H9 (cell line): ENCODE data around the gene DPRX. TPM values are rescaled to one million over a fixed set of nuclear protein-coding genes. Genes with fewer than 3 reads are reported as not detected.

Experiments
- DNase-seq: peaks from one replicate; pipeline ENCODE4 v3.0.0-alpha.2; 2017
- H2AFZ ChIP-seq: one replicate; pipeline ENCODE4 v1.6.1; 2013; ENCODE audit warnings: mild to moderate bottlenecking, low read length, control low read depth, moderate library complexity
- H2AK5ac ChIP-seq: 2 replicates; pipeline ENCODE4 v1.6.1; 2013; ENCODE audit warnings: low read length, control low read depth, mixed read lengths; ENCODE audit not compliant: insufficient read length
- H2BK120ac ChIP-seq: one replicate; pipeline ENCODE4 v1.6.1; 2013; ENCODE audit warnings: low read depth, mild to moderate bottlenecking, low read length, control low read depth, inconsistent platforms; ENCODE audit not compliant: poor library complexity, severe bottlenecking
- H2BK12ac ChIP-seq: 2 replicates; pipeline ENCODE4 v1.6.1; 2013; ENCODE audit warnings: low read length, control low read depth, mixed read lengths, low read depth; ENCODE audit not compliant: insufficient read length
- H2BK15ac ChIP-seq: 2 replicates; pipeline ENCODE4 v1.6.1; 2013; ENCODE audit warnings: low read depth, low read length, control low read depth
- H2BK20ac ChIP-seq: one replicate; pipeline ENCODE4 v1.6.1; 2013; ENCODE audit warnings: low read depth, mild to moderate bottlenecking, low read length, control low read depth, inconsistent platforms; ENCODE audit not compliant: poor library complexity, severe bottlenecking
- H2BK5ac ChIP-seq: 2 replicates; pipeline ENCODE4 v1.6.1; 2013; ENCODE audit warnings: low read length, control low read depth, mixed read lengths; ENCODE audit not compliant: insufficient read length
- H3K14ac ChIP-seq: 2 replicates; pipeline ENCODE4 v1.6.1; 2013; ENCODE audit warnings: low read length, control low read depth; ENCODE audit not compliant: insufficient read depth
- H3K18ac ChIP-seq: 2 replicates; pipeline ENCODE4 v1.6.1; 2013; ENCODE audit warnings: low read depth, mild to moderate bottlenecking, mixed read lengths, low read length, control low read depth; ENCODE audit not compliant: insufficient read length
- H3K23ac ChIP-seq: 2 replicates; pipeline ENCODE4 v1.6.1; 2013; ENCODE audit warnings: low read length, control low read depth, mixed read lengths, low read depth; ENCODE audit not compliant: insufficient read length
- H3K23me2 ChIP-seq: 2 replicates; pipeline ENCODE4 v1.6.1; 2013; ENCODE audit warnings: low read depth, mild to moderate bottlenecking, mixed read lengths, low read length, control low read depth; ENCODE audit not compliant: insufficient read length, poor library complexity, severe bottlenecking
- H3K27ac ChIP-seq: 2 replicates; pipeline ENCODE4 v1.5.1; 2013; ENCODE audit warnings: low read length, control low read depth, mixed read lengths, low read depth; ENCODE audit not compliant: insufficient read length
- H3K27me3 ChIP-seq: 2 replicates; pipeline ENCODE4 v1.6.1; 2013; ENCODE audit warnings: low read length, control low read depth, inconsistent platforms; ENCODE audit not compliant: insufficient read depth
- H3K4ac ChIP-seq: 2 replicates; pipeline ENCODE4 v1.6.1; 2013; ENCODE audit warnings: low read depth, mild to moderate bottlenecking, control low read depth, inconsistent platforms, low read length, moderate library complexity
- H3K4me1 ChIP-seq: 2 replicates; pipeline ENCODE4 v1.6.1; 2013; ENCODE audit warnings: low read length, control low read depth, inconsistent platforms; ENCODE audit not compliant: insufficient read depth
- H3K4me2 ChIP-seq: 2 replicates; pipeline ENCODE4 v1.6.1; 2013; ENCODE audit warnings: low read length, control low read depth, mixed read lengths; ENCODE audit not compliant: insufficient read length, insufficient read depth
- H3K56ac ChIP-seq: 2 replicates; pipeline ENCODE4 v1.6.1; 2013; ENCODE audit warnings: low read depth, mild to moderate bottlenecking, mixed read lengths, low read length, control low read depth; ENCODE audit not compliant: insufficient read length
- H3K79me1 ChIP-seq: 2 replicates; pipeline ENCODE4 v1.6.1; 2013; ENCODE audit warnings: low read depth, mild to moderate bottlenecking, moderate library complexity, low read length, control low read depth, inconsistent platforms; ENCODE audit not compliant: insufficient read depth, poor library complexity, severe bottlenecking
- H3K79me2 ChIP-seq: 2 replicates; pipeline ENCODE4 v1.6.1; 2013; ENCODE audit warnings: low read length, control low read depth, inconsistent platforms; ENCODE audit not compliant: insufficient read depth
- H3K9ac ChIP-seq: 2 replicates; pipeline ENCODE4 v1.6.1; 2013; ENCODE audit warnings: low read length, control low read depth, mixed read lengths; ENCODE audit not compliant: insufficient read length; ENCODE audit errors: extremely low read depth
- H3K9me3 ChIP-seq: one replicate; pipeline ENCODE4 v1.6.1; 2013; ENCODE audit warnings: low read depth, low read length, inconsistent platforms; ENCODE audit not compliant: control insufficient read depth
- H3T11ph ChIP-seq: one replicate; pipeline ENCODE4 v1.6.1; 2013; ENCODE audit warnings: mild to moderate bottlenecking, low read length, control low read depth, inconsistent platforms
- H4K20me1 ChIP-seq: one replicate; pipeline ENCODE4 v1.6.1; 2013; ENCODE audit not compliant: control insufficient read depth, insufficient read length, insufficient read depth
- H4K5ac ChIP-seq: 2 replicates; pipeline ENCODE4 v1.6.1; 2013; ENCODE audit warnings: low read depth, mild to moderate bottlenecking, mixed read lengths, low read length, control low read depth; ENCODE audit not compliant: insufficient read length
- H4K8ac ChIP-seq: replicated peaks from 2 replicates; pipeline ENCODE4 v1.6.1; 2013; ENCODE audit warnings: low read length, control low read depth, mixed read lengths, low read depth; ENCODE audit not compliant: insufficient read length
- H4K91ac ChIP-seq: 2 replicates; pipeline ENCODE4 v1.6.1; 2013; ENCODE audit warnings: low read depth, mild to moderate bottlenecking, moderate library complexity, mixed read lengths, low read length, control low read depth; ENCODE audit not compliant: insufficient read length
- H3K27ac Mint-ChIP-seq, 3 experiments: 2 replicates in 2 of 3; 3 replicates in 1 of 3; pipeline ENCODE4 v1.8.0; 2020 to 2021; ENCODE audit warnings: mixed read lengths in 3 of 3, mild to moderate bottlenecking in 1 of 3, moderate library complexity in 1 of 3
- H3K27me3 Mint-ChIP-seq: 2 replicates; pipeline ENCODE4 v1.8.0; 2021; ENCODE audit warnings: low read depth, mild to moderate bottlenecking, moderate library complexity, mixed read lengths
- H3K36me3 Mint-ChIP-seq, 3 experiments: 2 replicates in 2 of 3; 3 replicates in 1 of 3; pipeline ENCODE4 v1.8.0; 2020 to 2021; ENCODE audit warnings: low read depth in 3 of 3, mixed read lengths in 3 of 3; ENCODE audit not compliant: insufficient read depth in 1 of 3
- H3K4me1 Mint-ChIP-seq, 2 experiments: 2 replicates each; pipeline ENCODE4 v1.8.0; 2020; ENCODE audit warnings: mixed read lengths in 2 of 2
- H3K4me3 Mint-ChIP-seq, 2 experiments: 2 replicates in 1 of 2; 3 replicates in 1 of 2; pipeline ENCODE4 v1.8.0; 2020 to 2021; ENCODE audit warnings: mild to moderate bottlenecking in 2 of 2, mixed read lengths in 2 of 2, moderate library complexity in 1 of 2
- H3K9me3 Mint-ChIP-seq, 2 experiments: 2 replicates in 1 of 2; 3 replicates in 1 of 2; pipeline ENCODE4 v1.8.0; 2020; ENCODE audit warnings: mild to moderate bottlenecking in 2 of 2, mixed read lengths in 2 of 2, moderate library complexity in 1 of 2
- CTCF ChIP-seq: fragments of 200-600 bp; sonication (generic); conservative IDR thresholded peaks from 3 replicates; pipeline ENCODE4 v1.8.0; 2021; ENCODE audit warnings: antibody characterized with exemption, mild to moderate bottlenecking
- WGBS: extraction: QIAGEN DNeasy Blood & Tissue Kit; methylation state at CpG from one replicate; pipeline ENCODE4 v1.1.7; 2013; ENCODE audit warnings: missing lambda C conversion rate, low lambda C conversion rate, mixed read lengths; ENCODE audit not compliant: insufficient read length; ENCODE audit errors: extremely low coverage; 5-methylcytosine and 5-hydroxymethylcytosine counted together
- total RNA-seq: library from RNA; stranded (reverse); gene quantifications from 2 replicates; pipeline ENCODE4 v1.2.1, GENCODE V29; 2021

The DPRX gene
- total RNA-seq, 1 experiment from 2014 or later, result not detected

GRCh38 chr19:53664152-53664551 is 32.4 kb downstream of the DPRX start:
- Histone ChIP-seq H4K5ac (no peak overlapping the region), H3K14ac (no peak overlapping the region), H2BK15ac (no peak overlapping the region), H3T11ph (no peak overlapping the region), H4K8ac (no peak overlapping the region), H2BK5ac (no peak overlapping the region), H3K23ac (no peak overlapping the region), H3K4me2 (no peak overlapping the region), H2BK20ac (no peak overlapping the region), H3K4me1 (peaks cover 15% of the 10 kb centered on the region), H3K79me2 (no peaks in the 10 kb centered on the region), H2AFZ (no peak overlapping the region), H3K56ac (no peak overlapping the region), H3K18ac (no peak overlapping the region), H4K91ac (no peak overlapping the region), H2BK120ac (no peak overlapping the region), H3K4ac (no peak overlapping the region), H3K27ac (no peak overlapping the region), H3K9ac (no peak overlapping the region), H3K9me3 (no peaks in the 10 kb centered on the region), H2AK5ac (no peak overlapping the region), H3K27me3 (no peaks in the 10 kb centered on the region), H2BK12ac (no peak overlapping the region), H3K79me1 (no peaks in the 10 kb centered on the region), H4K20me1 (no peaks in the 10 kb centered on the region), H3K23me2 (no peaks in the 10 kb centered on the region)
- no peak for TF ChIP-seq CTCF
- Mint-ChIP-seq H3K27me3 (no peaks in the 10 kb centered on the region), H3K4me3 (no peak overlapping the region; a peak in 1 of 5 replicates), H3K4me1 (peaks cover 38 to 46% of the 10 kb centered on the region in 2 experiments), H3K27ac (no peak overlapping the region), H3K36me3 (peaks cover 0 to 14% (median 0%) of the 10 kb centered on the region in 3 experiments; a peak in 2 of 7 replicates), H3K9me3 (peaks cover 3 to 4% of the 10 kb centered on the region in 2 experiments; a peak in 3 of 5 replicates)
- no CpG with 5 or more reads among the region's 12 CpGs for WGBS
- DNase-seq, result no peak
